BJ (cell line): ENCODE results near the gene PLEKHA5. TPM values are rescaled to one million over a fixed set of nuclear protein-coding genes. Genes with fewer than 3 reads are reported as not detected.

Experiments
- CTCF ChIA-PET: fragments of 350-600 bp; formaldehyde crosslinking; extraction: SDS; loops from one replicate; lab custom pipeline; 2021; ENCODE audit warnings: antibody characterized with exemption, inconsistent platforms; lab: Yijun Ruan, JAX
- POLR2A ChIA-PET: fragments of 300-600 bp; sonication (Branson Sonifier 250); formaldehyde crosslinking; extraction: SDS; loops from one replicate; lab custom pipeline; 2021; ENCODE audit warnings: antibody characterized with exemption; lab: Charles Lee
- DNase-seq: peaks from one replicate; pipeline ENCODE4 v3.0.0-alpha.2; 2011; ENCODE audit warnings: low read depth
- H3K27me3 ChIP-seq: 2 replicates; pipeline ENCODE4 v1.6.0; 2011; ENCODE audit warnings: low read length; ENCODE audit not compliant: control insufficient read depth, insufficient read depth
- H3K36me3 ChIP-seq: 2 replicates; pipeline ENCODE4 v1.5.1; 2011; ENCODE audit warnings: low read length; ENCODE audit not compliant: control insufficient read depth, insufficient read depth
- H3K4me3 ChIP-seq: 2 replicates; pipeline ENCODE4 v1.5.1; 2011; ENCODE audit warnings: low read depth, mild to moderate bottlenecking, control low read depth, low read length
- polyA plus RNA-seq: library from polyadenylated mRNA; depleted of rRNA; stranded (reverse); fragments of >200 nt; gene quantifications from 2 replicates; pipeline ENCODE4 v1.2.3, GENCODE V29; 2011
- TF ChIP-seq, protein P1 (sequence below): IDR thresholded peaks from 2 replicates; pipeline ENCODE4 v1.5.1; 2011; ENCODE audit warnings: low read depth, mild to moderate bottlenecking, control low read depth, inconsistent platforms, low read length, moderate library complexity; ENCODE audit not compliant: insufficient read depth

Gene PLEKHA5
- polyA plus RNA-seq, 1 experiment: 5.8 TPM

DNA sequence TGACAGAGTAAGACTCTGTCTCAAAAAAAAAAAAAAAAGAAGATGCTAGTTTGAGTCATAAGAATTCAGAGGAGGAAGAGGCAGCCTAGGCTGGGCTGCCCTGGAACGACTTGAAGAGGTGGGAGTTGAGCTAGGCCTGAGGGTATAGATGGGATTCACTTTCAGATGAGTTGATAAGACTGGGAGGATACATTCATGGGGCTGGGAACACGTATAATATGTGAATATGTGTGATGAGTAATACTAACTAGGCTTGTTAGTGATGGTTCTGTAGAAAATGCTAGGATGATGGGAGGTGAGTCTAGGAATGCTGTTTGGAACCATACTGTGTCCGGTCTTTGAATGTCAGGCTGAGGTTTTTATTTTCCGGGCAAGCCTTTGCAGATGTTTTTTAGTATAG is 9.0 kb downstream of the PLEKHA5 start:
- DNase-seq: peak; percentile 66
- ChIA-PET CTCF (no interaction called here), POLR2A (interaction anchor here (0.6 kb wide), 1 partner anchor 18 kb away, joined by 5 read pairs; no protein-coding TSS in a partner anchor)
- Histone ChIP-seq H3K36me3 (no peaks in the 10 kb centered on the region), H3K27me3 (no peaks in the 10 kb centered on the region), H3K4me3 (no peak overlapping the region)
- TF ChIP-seq, protein P1, sequence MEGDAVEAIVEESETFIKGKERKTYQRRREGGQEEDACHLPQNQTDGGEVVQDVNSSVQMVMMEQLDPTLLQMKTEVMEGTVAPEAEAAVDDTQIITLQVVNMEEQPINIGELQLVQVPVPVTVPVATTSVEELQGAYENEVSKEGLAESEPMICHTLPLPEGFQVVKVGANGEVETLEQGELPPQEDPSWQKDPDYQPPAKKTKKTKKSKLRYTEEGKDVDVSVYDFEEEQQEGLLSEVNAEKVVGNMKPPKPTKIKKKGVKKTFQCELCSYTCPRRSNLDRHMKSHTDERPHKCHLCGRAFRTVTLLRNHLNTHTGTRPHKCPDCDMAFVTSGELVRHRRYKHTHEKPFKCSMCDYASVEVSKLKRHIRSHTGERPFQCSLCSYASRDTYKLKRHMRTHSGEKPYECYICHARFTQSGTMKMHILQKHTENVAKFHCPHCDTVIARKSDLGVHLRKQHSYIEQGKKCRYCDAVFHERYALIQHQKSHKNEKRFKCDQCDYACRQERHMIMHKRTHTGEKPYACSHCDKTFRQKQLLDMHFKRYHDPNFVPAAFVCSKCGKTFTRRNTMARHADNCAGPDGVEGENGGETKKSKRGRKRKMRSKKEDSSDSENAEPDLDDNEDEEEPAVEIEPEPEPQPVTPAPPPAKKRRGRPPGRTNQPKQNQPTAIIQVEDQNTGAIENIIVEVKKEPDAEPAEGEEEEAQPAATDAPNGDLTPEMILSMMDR: no peak

GRCh38 chr12:19138956-19139355 is 9.4 kb downstream of the PLEKHA5 start:
- no peaks in the 10 kb centered on the region for H3K27me3 ChIP-seq
- ChIA-PET POLR2A (interaction anchor here (0.6 to 0.7 kb wide), 2 partner anchors 10 to 19 kb away, joined by 4 to 5 read pairs; no protein-coding TSS in a partner anchor), CTCF (interaction anchor here (0.6 to 1.1 kb wide), 2 partner anchors 48 to 171 kb away, joined by 3 to 4 read pairs; no protein-coding TSS in a partner anchor)
- no peak overlapping the region for H3K4me3 ChIP-seq
- TF ChIP-seq, protein P1: no peak
- no peaks in the 10 kb centered on the region for H3K36me3 ChIP-seq
- no peak for DNase-seq

DNA sequence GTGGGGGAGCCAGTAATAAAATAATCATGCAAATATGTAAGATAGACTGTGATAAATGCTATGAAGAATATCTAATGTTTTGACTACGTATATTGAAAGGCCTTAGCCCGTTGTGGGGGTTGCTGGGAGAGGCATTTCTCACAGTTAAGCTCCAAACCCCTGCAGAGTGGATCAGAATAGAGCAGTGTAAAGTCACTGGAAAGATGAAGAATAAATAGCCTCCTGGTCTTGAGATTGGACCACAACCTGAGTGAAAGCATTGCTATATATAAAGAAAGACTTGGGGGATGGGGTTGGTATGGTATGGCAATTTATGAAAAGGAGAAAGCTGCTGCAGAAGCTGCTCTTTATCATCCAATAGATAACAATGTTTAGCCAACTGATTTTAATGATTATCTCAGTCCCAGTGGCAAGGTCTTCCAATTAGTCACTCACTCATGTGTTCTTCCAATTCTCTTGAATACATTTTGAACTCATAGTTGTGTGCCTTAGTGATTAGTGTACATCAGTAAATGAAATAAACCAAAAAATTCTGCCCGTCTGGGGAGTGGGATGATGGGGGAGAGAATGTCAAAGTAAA is 10.2 kb downstream of the PLEKHA5 start:
- ChIA-PET POLR2A (interaction anchor here (0.7 kb wide), 1 partner anchor 11 kb away, joined by 4 read pairs; no protein-coding TSS in a partner anchor), CTCF (interaction anchor here (0.6 to 1.1 kb wide), 2 partner anchors 47 to 171 kb away, joined by 3 to 4 read pairs; no protein-coding TSS in a partner anchor)
- no peak for DNase-seq
- H3K27me3 ChIP-seq: no peaks in the 10 kb centered on the region
- peaks cover 2% of the 10 kb centered on the region; the same call in 1 of the 2 replicates for H3K36me3 ChIP-seq
- TF ChIP-seq, protein P1: no peak
- H3K4me3 ChIP-seq: no peak overlapping the region

GRCh38 chr12:19140381-19141236 is 11.1 kb downstream of the PLEKHA5 start:
- CTCF ChIA-PET: interaction anchor here (1.5 kb wide), 1 partner anchor 8 kb away, joined by 3 read pairs; no protein-coding TSS in a partner anchor
- DNase-seq: no peak
- H3K4me3 ChIP-seq: no peak overlapping the region
- H3K36me3 ChIP-seq: peaks cover 2% of the 10 kb centered on the region; the same call in 1 of the 2 replicates
- POLR2A ChIA-PET: interaction anchor here (0.6 kb wide), 1 partner anchor 46 kb away, joined by 4 read pairs; no protein-coding TSS in a partner anchor
- TF ChIP-seq, protein P1: no peak
- no peaks in the 10 kb centered on the region for H3K27me3 ChIP-seq

DNA sequence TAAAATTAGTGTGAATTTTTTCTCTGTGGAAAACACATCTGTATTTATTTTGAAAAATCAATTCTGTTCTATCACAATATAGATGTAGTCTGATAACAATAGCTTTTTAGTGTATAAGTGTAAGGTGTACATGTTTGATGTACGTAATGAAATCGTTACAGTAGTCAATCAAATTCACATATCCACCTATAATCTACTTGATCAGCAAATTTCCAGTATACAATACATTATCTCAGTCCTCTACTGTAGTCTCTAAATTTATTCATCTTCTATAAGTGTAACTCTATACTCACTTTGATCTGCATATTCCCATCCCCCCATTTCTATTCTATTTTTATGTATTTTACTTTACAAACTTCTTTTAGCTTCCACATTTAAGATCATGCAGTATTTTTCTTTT is 13.0 kb downstream of the PLEKHA5 start:
- POLR2A ChIA-PET: no interaction called here
- DNase-seq: no peak
- TF ChIP-seq, protein P1: no peak
- CTCF ChIA-PET: interaction anchor here (1.5 kb wide), 1 partner anchor 10 kb away, joined by 3 read pairs; no protein-coding TSS in a partner anchor
- H3K4me3 ChIP-seq: no peak overlapping the region
- H3K27me3 ChIP-seq: no peaks in the 10 kb centered on the region
- H3K36me3 ChIP-seq: peaks cover 2% of the 10 kb centered on the region; the same call in 1 of the 2 replicates
